ENCODE measurements around the gene ADIPOR2. TPM values are rescaled to one million over a fixed set of nuclear protein-coding genes. Genes with fewer than 3 reads are reported as not detected.

ADIPOR2 gene
- total RNA-seq, 1 donor from 2014 or later, result 40.5 TPM

DNA sequence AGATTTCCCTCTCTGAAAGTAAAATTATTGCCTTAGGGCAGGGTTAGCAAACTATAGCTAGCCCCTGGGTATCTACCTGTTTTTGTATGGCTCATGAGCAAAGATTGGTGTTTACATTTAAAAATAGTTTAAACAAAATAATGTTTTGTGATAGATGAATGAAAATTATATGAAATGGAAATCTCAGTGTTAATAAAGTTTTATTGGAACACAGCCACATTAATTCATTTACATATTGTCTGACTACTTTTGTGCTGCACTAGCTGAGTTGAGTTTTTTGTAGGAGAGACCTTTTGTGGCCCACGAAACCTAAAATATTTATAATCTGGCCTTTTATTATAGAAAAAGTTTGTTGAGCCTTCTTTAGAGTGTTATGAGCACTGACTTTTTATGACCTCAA, 48.5 kb downstream of the ADIPOR2 start:
- DNase-seq, result no peak

DNA sequence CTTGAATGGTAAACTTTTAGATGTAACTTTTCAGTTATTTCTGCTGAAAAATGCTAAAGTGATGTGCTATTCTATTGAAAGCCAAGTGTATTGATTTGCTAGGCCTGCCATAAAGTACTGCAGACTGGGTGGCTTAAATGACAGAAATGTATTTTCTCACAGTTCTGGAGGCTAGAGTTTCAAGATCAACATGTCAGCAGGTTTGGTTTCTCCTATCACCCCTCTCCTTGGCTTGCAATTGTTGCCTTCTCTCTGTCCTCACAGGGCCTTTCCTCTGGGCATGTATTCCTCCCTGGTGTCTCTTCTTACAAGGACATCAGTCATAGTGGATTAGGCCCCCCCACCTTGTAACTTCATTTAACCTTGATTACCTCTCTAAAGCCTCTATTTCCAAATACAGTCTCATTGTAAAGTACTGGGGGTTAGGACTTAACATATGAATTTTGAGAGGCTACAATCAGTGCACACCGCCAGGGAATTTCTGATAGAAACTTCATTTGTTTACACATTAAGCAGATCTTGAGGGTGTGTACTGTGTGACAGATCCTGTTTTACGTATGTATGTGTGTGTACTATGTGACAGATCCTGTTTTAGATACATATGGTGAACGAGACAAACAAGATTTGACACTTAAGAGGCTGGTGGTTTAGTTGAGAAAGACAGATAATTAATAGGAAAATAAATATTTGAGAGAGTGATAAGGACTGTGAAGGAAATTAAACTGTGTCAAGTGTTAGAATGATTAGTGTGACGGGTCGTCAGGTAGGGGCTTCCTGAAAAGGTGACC, 49.5 kb downstream of the ADIPOR2 start:
- no peak overlapping the region for H3K27ac ChIP-seq (replicated peaks)
- no peaks in the 10 kb centered on the region for H3K9me3 ChIP-seq (replicated peaks)
- TF ChIP-seq, protein P1, sequence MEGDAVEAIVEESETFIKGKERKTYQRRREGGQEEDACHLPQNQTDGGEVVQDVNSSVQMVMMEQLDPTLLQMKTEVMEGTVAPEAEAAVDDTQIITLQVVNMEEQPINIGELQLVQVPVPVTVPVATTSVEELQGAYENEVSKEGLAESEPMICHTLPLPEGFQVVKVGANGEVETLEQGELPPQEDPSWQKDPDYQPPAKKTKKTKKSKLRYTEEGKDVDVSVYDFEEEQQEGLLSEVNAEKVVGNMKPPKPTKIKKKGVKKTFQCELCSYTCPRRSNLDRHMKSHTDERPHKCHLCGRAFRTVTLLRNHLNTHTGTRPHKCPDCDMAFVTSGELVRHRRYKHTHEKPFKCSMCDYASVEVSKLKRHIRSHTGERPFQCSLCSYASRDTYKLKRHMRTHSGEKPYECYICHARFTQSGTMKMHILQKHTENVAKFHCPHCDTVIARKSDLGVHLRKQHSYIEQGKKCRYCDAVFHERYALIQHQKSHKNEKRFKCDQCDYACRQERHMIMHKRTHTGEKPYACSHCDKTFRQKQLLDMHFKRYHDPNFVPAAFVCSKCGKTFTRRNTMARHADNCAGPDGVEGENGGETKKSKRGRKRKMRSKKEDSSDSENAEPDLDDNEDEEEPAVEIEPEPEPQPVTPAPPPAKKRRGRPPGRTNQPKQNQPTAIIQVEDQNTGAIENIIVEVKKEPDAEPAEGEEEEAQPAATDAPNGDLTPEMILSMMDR (IDR thresholded peaks at IDR 0.05; ENCODE audit: borderline replicate concordance), result no peak
- no peak overlapping the region for H3K4me3 ChIP-seq
- no peak for DNase-seq
- H3K36me3 ChIP-seq, result no peaks in the 10 kb centered on the region
- intact Hi-C loops (cut with micrococcal nuclease), result no loop called here
- H3K27me3 ChIP-seq (ENCODE audit: low read depth), result no peaks in the 10 kb centered on the region
- H3K4me1 ChIP-seq, result peaks cover 59% of the 10 kb centered on the region

More for the DNA sequence above, 48.5 kb downstream of the ADIPOR2 start:
- no peaks in the 10 kb centered on the region for H3K9me3 ChIP-seq (replicated peaks)
- H3K4me3 ChIP-seq, result no peak overlapping the region
- TF ChIP-seq, protein P1 (IDR thresholded peaks at IDR 0.05; ENCODE audit: borderline replicate concordance), result no peak
- intact Hi-C loops (cut with micrococcal nuclease), result no loop called here
- no peak overlapping the region for H3K27ac ChIP-seq (replicated peaks)
- no peaks in the 10 kb centered on the region for H3K27me3 ChIP-seq (ENCODE audit: low read depth)
- H3K36me3 ChIP-seq, result no peaks in the 10 kb centered on the region
- H3K4me1 ChIP-seq, result peaks cover 55% of the 10 kb centered on the region

DNA sequence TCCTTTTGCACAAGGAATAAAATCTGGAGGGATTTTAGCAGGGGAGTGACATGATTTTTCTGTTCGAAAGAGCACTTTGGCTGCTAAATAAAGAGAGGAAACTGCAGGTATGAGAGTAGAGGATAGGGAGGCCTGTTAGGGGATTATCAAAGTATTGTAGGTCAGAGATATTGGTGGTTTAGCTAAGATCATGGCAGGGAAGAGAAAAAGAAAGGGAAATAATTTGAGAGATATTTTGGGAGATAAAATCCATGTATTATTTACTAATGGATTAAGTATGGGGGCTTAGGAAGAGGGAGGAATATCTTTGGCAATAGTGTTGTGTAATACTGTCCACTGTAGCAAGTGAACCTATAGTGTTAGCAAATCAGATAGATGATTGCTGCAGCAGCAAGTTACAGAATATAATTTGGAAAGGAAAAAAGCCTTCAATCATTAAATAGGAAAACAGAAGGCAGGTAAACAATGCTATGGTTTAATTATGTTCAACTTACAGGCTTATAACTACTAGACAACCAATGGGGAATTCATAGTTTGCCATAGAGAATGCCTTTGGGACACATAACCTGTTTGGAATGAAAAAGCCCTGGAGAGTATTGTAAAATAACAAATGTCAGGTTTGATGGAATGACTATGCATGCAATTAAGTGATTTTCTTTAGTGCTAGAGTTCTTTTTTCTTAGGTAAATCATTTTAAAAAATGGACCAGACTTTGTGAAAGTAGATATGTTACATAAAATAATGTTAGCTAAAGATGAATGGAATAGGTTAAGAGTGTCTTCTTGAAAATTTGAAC, 50.5 kb downstream of the ADIPOR2 start:
- no peak overlapping the region for H3K4me3 ChIP-seq
- TF ChIP-seq, protein P1 (IDR thresholded peaks at IDR 0.05; ENCODE audit: borderline replicate concordance), result no peak
- H3K9me3 ChIP-seq (replicated peaks), result no peaks in the 10 kb centered on the region
- DNase-seq, result no peak
- intact Hi-C loops (cut with micrococcal nuclease), result no loop called here
- H3K36me3 ChIP-seq, result no peaks in the 10 kb centered on the region
- peaks cover 67% of the 10 kb centered on the region for H3K4me1 ChIP-seq
- H3K27me3 ChIP-seq (ENCODE audit: low read depth), result no peaks in the 10 kb centered on the region
- H3K27ac ChIP-seq (replicated peaks), result no peak overlapping the region

DNA sequence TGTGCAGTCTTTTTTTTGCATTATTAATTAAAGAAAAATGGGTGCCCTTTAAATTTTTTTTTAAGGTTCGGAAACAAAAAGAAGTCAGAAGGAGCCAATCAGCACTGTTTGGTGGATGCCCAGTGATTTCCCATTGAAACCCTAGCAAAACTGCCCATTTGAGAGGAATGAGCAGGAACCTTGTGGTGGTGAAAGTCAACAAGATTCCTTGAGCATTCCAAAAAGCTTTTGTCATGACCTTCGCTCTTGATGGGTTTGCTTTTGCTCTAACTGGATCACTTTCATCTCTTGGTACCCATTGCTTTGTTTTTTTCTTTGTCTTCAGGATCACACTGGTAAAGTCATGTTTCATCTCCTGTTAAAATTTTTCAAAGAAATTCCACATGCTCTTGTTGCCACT, 54.1 kb downstream of the ADIPOR2 start:
- peaks cover 42% of the 10 kb centered on the region for H3K4me1 ChIP-seq
- no peak for DNase-seq
- no peak overlapping the region for H3K27ac ChIP-seq (replicated peaks)
- TF ChIP-seq, protein P1 (IDR thresholded peaks at IDR 0.05; ENCODE audit: borderline replicate concordance), result no peak
- peaks cover 16% of the 10 kb centered on the region for H3K9me3 ChIP-seq (replicated peaks)
- H3K27me3 ChIP-seq (ENCODE audit: low read depth), result no peaks in the 10 kb centered on the region
- no peaks in the 10 kb centered on the region for H3K36me3 ChIP-seq
- no peak overlapping the region for H3K4me3 ChIP-seq
- intact Hi-C loops (cut with micrococcal nuclease), result no loop called here

DNA sequence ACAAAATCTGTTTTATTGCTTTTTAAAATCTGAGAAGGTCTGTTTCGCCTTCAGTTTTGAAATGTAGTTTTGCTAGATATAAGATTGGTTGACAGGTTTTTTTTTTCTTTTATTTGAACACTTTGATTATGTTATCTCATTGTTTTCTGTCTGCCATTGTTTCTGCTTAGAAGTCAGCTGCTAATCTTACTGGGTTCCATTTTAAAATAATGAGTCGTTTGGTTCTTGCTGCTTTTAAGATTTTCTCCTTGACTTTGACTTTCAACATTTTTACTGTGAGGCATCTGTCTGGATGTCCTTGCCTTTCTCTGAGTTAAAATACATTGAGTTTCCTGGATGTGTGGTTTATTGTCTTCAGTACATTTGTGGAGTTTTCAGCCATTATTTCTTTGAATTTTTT, 56.7 kb downstream of the ADIPOR2 start:
- no peak overlapping the region for H3K27ac ChIP-seq (replicated peaks)
- H3K4me3 ChIP-seq, result no peak overlapping the region
- TF ChIP-seq, protein P1 (IDR thresholded peaks at IDR 0.05; ENCODE audit: borderline replicate concordance), result no peak
- H3K36me3 ChIP-seq, result no peaks in the 10 kb centered on the region
- peaks cover 15% of the 10 kb centered on the region for H3K4me1 ChIP-seq
- H3K27me3 ChIP-seq (ENCODE audit: low read depth), result no peaks in the 10 kb centered on the region
- H3K9me3 ChIP-seq (replicated peaks), result peaks cover 16% of the 10 kb centered on the region
- intact Hi-C loops (cut with micrococcal nuclease), result no loop called here
- DNase-seq, result no peak
